GM10248 (cell line): ENCODE data around the gene MCHR2.

ENCODE experiments used
- CTCF ChIA-PET: fragments of 300-600 bp; sonication (Branson Sonifier 250); formaldehyde crosslinking; extraction: SDS; loops from one replicate; lab custom pipeline; 2021; ENCODE audit warnings: antibody characterized with exemption; lab: Yijun Ruan, JAX
- POLR2A ChIA-PET: fragments of 350-650 bp; sonication (Branson Sonifier 250); formaldehyde crosslinking; extraction: SDS; loops from one replicate; lab custom pipeline; 2020; ENCODE audit warnings: antibody characterized with exemption; lab: Yijun Ruan, JAX
- DNase-seq: peaks from one replicate; pipeline ENCODE4 v3.0.0; 2012; ENCODE audit errors: extremely low spot score
- CTCF ChIP-seq: IDR thresholded peaks from 2 replicates; pipeline ENCODE4 v1.5.1; 2012; ENCODE audit warnings: mild to moderate bottlenecking, low read depth; ENCODE audit errors: extremely low read depth, missing control alignments, control extremely low read depth

MCHR2 gene

GRCh38 chr6:99979953-99980352, 14.1 kb downstream of the MCHR2 start:
- POLR2A ChIA-PET: no interaction called here

GRCh38 chr6:99967052-99967451, 27.0 kb downstream of the MCHR2 start:
- TF ChIP-seq CTCF: no peak
- ChIA-PET POLR2A (no interaction called here), CTCF (no interaction called here)
- DNase-seq: no peak

More at GRCh38 chr6:99979953-99980352, 14.1 kb downstream of the MCHR2 start:
- TF ChIP-seq CTCF: no peak
- CTCF ChIA-PET: interaction anchor here (2.8 kb wide), 1 partner anchor 21 kb away, joined by 11 read pairs; no protein-coding TSS in a partner anchor
- no peak for DNase-seq

GRCh38 chr6:99960027-99960426, 34.0 kb downstream of the MCHR2 start:
- no peak for TF ChIP-seq CTCF
- ChIA-PET POLR2A (no interaction called here), CTCF (no interaction called here)
- no peak for DNase-seq

GRCh38 chr6:99951016-99951805, 42.8 kb downstream of the MCHR2 start:
- DNase-seq: no peak
- CTCF ChIA-PET: interaction anchor here (0.9 kb wide), 1 partner anchor 35 kb away, joined by 3 read pairs; no protein-coding TSS in a partner anchor
- POLR2A ChIA-PET: no interaction called here
- no peak for TF ChIP-seq CTCF

- DNase-seq: no peak
- ChIA-PET POLR2A (no interaction called here), CTCF (no interaction called here)
- no peak for TF ChIP-seq CTCF
Observed at GRCh38 chr6:99946005-99946404, 48.0 kb downstream of the MCHR2 start.

- CTCF ChIA-PET: interaction anchor here (1.1 kb wide), 1 partner anchor 11 kb away, joined by 4 read pairs; no protein-coding TSS in a partner anchor
- POLR2A ChIA-PET: no interaction called here
- DNase-seq: no peak
- TF ChIP-seq CTCF: no peak
Observed at GRCh38 chr6:99943846-99944245, 50.2 kb downstream of the MCHR2 start.
